ENCODE measurements around the gene HDHD5. TPM values are rescaled to one million over a fixed set of nuclear protein-coding genes. Genes with fewer than 3 reads are reported as not detected.

The HDHD5 gene
- total RNA-seq, 1 experiment from 2014 or later, result 37.2 TPM

DNA sequence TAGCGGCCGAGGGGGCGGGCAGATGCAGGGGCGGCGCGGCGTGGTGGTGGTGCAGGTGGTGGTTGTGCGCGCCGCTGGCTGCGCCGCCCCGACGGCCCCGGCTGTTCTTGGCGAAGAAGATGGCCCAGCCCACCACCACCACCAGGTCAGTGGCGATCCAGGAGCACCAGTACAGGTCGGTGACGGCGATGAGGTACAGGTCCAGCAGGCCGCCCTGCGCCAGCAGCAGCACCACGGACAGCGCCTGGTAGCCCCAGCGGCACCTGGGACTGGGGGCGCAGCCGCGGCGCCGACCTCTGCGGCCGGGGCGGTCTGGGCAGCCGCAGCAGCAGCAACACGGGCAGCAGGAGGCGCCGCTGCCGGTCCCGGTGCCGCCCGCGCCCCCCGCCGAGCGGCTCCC is 38.8 kb downstream of the HDHD5 start:
- in situ Hi-C loops (cut with HindIII; ENCODE audit: low pct_unique_long_range_greater_than_20kb, low sequenced_read_pairs), result no loop called here
- intact Hi-C loops (cut with micrococcal nuclease; ENCODE audit: unreplicated experiment), result no loop called here
- peak; percentile 59 for ATAC-seq
- BruUV-seq (replicated peaks), result no TSS peak
- DNase-seq (ENCODE audit: low read depth, low spot score), result no peak
- Histone ChIP-seq H3K9me3 (ENCODE audit: control insufficient read depth, insufficient read depth, low read depth, low read length) (no peaks in the 10 kb centered on the region), H3K4me1 (ENCODE audit: control insufficient read depth, insufficient read depth, low read length) (no peaks in the 10 kb centered on the region), H3K27ac (ENCODE audit: low read length) (no peak overlapping the region), H3K36me3 (ENCODE audit: control insufficient read depth, insufficient read depth, low read length) (no peaks in the 10 kb centered on the region), H3K27me3 (ENCODE audit: control insufficient read depth, insufficient read depth, low read length) (no peaks in the 10 kb centered on the region), H3K4me3 (ENCODE audit: low read depth in 2 of 2, low read length in 2 of 2) (peak overlapping the region in 1 of 2 experiments; percentile 42; a peak in 1 of 4 replicates)
- TF ChIP-seq SIN3A (IDR thresholded peaks at IDR 0.05; ENCODE audit: borderline replicate concordance, insufficient read depth, low read depth, low read length), result 0 out of 2 replicates have a peak, but pooled peaks have one; percentile 47
- TF ChIP-seq, protein P1, sequence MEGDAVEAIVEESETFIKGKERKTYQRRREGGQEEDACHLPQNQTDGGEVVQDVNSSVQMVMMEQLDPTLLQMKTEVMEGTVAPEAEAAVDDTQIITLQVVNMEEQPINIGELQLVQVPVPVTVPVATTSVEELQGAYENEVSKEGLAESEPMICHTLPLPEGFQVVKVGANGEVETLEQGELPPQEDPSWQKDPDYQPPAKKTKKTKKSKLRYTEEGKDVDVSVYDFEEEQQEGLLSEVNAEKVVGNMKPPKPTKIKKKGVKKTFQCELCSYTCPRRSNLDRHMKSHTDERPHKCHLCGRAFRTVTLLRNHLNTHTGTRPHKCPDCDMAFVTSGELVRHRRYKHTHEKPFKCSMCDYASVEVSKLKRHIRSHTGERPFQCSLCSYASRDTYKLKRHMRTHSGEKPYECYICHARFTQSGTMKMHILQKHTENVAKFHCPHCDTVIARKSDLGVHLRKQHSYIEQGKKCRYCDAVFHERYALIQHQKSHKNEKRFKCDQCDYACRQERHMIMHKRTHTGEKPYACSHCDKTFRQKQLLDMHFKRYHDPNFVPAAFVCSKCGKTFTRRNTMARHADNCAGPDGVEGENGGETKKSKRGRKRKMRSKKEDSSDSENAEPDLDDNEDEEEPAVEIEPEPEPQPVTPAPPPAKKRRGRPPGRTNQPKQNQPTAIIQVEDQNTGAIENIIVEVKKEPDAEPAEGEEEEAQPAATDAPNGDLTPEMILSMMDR (IDR thresholded peaks at IDR 0.05), result no peak
- no peak for TF ChIP-seq POLR2AphosphoS5 (IDR thresholded peaks at IDR 0.05; ENCODE audit: low read depth, low read length)
- TF ChIP-seq, protein P2, sequence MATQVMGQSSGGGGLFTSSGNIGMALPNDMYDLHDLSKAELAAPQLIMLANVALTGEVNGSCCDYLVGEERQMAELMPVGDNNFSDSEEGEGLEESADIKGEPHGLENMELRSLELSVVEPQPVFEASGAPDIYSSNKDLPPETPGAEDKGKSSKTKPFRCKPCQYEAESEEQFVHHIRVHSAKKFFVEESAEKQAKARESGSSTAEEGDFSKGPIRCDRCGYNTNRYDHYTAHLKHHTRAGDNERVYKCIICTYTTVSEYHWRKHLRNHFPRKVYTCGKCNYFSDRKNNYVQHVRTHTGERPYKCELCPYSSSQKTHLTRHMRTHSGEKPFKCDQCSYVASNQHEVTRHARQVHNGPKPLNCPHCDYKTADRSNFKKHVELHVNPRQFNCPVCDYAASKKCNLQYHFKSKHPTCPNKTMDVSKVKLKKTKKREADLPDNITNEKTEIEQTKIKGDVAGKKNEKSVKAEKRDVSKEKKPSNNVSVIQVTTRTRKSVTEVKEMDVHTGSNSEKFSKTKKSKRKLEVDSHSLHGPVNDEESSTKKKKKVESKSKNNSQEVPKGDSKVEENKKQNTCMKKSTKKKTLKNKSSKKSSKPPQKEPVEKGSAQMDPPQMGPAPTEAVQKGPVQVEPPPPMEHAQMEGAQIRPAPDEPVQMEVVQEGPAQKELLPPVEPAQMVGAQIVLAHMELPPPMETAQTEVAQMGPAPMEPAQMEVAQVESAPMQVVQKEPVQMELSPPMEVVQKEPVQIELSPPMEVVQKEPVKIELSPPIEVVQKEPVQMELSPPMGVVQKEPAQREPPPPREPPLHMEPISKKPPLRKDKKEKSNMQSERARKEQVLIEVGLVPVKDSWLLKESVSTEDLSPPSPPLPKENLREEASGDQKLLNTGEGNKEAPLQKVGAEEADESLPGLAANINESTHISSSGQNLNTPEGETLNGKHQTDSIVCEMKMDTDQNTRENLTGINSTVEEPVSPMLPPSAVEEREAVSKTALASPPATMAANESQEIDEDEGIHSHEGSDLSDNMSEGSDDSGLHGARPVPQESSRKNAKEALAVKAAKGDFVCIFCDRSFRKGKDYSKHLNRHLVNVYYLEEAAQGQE (IDR thresholded peaks at IDR 0.05; ENCODE audit: insufficient read depth in 1 of 2, low read depth in 2 of 2, low read length in 1 of 2), result peak; percentile 86 to 97
- POLR2A ChIA-PET, result no interaction called here
- CTCF ChIA-PET, result no interaction called here

DNA sequence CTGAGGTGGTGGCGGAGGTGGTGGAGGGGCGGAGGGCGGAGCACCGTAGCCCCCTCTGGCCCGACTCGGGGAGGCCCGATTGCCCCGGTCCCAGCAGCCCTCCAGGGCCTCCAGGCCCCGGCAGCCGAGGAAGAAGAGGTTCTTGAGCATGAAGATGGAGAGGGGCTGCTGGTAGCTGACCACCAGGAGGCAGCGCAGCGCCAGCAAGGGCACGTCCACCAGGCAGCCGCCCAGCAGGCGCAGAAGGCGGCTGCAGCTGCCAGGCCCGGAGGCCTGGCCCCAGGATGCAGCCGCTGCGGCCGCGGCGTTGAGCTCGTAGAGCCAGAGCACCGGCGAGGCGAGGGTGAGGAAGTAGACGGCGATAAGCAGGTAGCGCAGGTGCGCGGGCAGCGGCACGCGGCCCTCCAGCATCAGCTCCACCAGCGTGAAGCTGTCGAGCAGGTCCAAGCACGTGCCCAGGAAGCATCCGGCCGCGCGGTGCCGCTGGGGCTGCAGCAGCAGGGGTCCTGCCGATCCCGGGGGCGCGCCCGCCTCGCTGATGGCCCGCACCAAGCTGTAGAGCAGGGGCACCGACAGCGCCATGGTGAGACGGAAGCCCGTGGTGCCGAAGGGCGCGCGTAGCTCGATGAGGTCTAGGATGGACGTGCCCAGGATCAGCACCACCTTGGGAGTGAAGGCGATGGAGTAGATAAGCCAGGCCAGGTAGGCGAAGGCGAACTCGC is 39.4 kb downstream of the HDHD5 start:
- DNase-seq (ENCODE audit: low read depth, low spot score), result no peak
- H3K27me3 ChIP-seq (ENCODE audit: control insufficient read depth, insufficient read depth, low read length), result no peaks in the 10 kb centered on the region
- ChIA-PET CTCF (no interaction called here), POLR2A (no interaction called here)
- no peak overlapping the region for H3K4me3 ChIP-seq (ENCODE audit: low read depth in 2 of 2, low read length in 2 of 2)
- intact Hi-C loops (cut with micrococcal nuclease; ENCODE audit: unreplicated experiment), result no loop called here
- no peak overlapping the region for H3K27ac ChIP-seq (ENCODE audit: low read length)
- in situ Hi-C loops (cut with HindIII; ENCODE audit: low pct_unique_long_range_greater_than_20kb, low sequenced_read_pairs), result no loop called here
- no TSS peak for BruUV-seq (replicated peaks)
- H3K4me1 ChIP-seq (ENCODE audit: control insufficient read depth, insufficient read depth, low read length), result no peaks in the 10 kb centered on the region
- H3K9me3 ChIP-seq (ENCODE audit: control insufficient read depth, insufficient read depth, low read depth, low read length), result no peaks in the 10 kb centered on the region
- TF ChIP-seq, protein P2 (IDR thresholded peaks at IDR 0.05; ENCODE audit: insufficient read depth in 1 of 2, low read depth in 2 of 2, low read length in 1 of 2), result peak; percentile 27 to 71; a peak in 1 of 4 replicates
- TF ChIP-seq, protein P1 (IDR thresholded peaks at IDR 0.05), result no peak; the same call in 1 of the 2 replicates
- ATAC-seq, result no peak
- no peaks in the 10 kb centered on the region for H3K36me3 ChIP-seq (ENCODE audit: control insufficient read depth, insufficient read depth, low read length)

Data from Panc1 (cell line).